Thymus (tissue), 11 donors: ENCODE measurements around the gene RENBP. TPM values are rescaled to one million over a fixed set of nuclear protein-coding genes. Genes with fewer than 3 reads are reported as not detected.

ENCODE experiments used
- DNase-seq, 9 donors: peaks; one replicate each; pipeline ENCODE4 v3.0.0-alpha.2; 2013; ENCODE audit warnings: low spot score in 9 of 9, low read depth in 6 of 9, missing footprints in 1 of 9
- H3K27ac ChIP-seq, 2 donors: one replicate each; pipeline ENCODE4 v1.5.1; 2013; ENCODE audit warnings: control low read depth in 1 of 2, low read depth in 1 of 2, low read length in 1 of 2, mild to moderate bottlenecking in 1 of 2, moderate library complexity in 1 of 2
- H3K27me3 ChIP-seq, 2 donors: one replicate each; pipeline ENCODE4 v1.5.1; 2013; ENCODE audit warnings: low read length in 1 of 2; ENCODE audit not compliant: control insufficient read depth in 2 of 2, insufficient read depth in 1 of 2
- H3K36me3 ChIP-seq, 2 donors: one replicate each; pipeline ENCODE4 v1.5.1; 2013; ENCODE audit warnings: low read length in 1 of 2, mild to moderate bottlenecking in 1 of 2, moderate library complexity in 1 of 2; ENCODE audit not compliant: control insufficient read depth in 2 of 2, insufficient read depth in 2 of 2
- H3K4me1 ChIP-seq, 2 donors: one replicate each; pipeline ENCODE4 v1.5.1; 2013; ENCODE audit warnings: low read length in 2 of 2; ENCODE audit not compliant: control insufficient read depth in 2 of 2, insufficient read depth in 2 of 2
- H3K4me3 ChIP-seq, 2 donors: one replicate each; pipeline ENCODE4 v1.5.1; 2013; ENCODE audit warnings: low read length in 2 of 2, control low read depth in 1 of 2, mild to moderate bottlenecking in 1 of 2
- H3K9me3 ChIP-seq, 2 donors: one replicate each; pipeline ENCODE4 v1.5.1; 2013; ENCODE audit warnings: low read length in 1 of 2, mild to moderate bottlenecking in 1 of 2; ENCODE audit not compliant: control insufficient read depth in 2 of 2, insufficient read depth in 1 of 2
- WGBS: extraction: QIAGEN DNeasy Blood & Tissue Kit; methylation state at CpG from one replicate; pipeline ENCODE4 v1.1.7; 2013; 5-methylcytosine and 5-hydroxymethylcytosine counted together
- polyA plus RNA-seq: library from polyadenylated mRNA; stranded (reverse); fragments of 200-250 nt; gene quantifications from one replicate; pipeline ENCODE4 v1.2.3, GENCODE V29; 2013
- total RNA-seq: library from RNA; stranded (reverse); fragments of 120-200 nt; gene quantifications from one replicate; pipeline ENCODE4 v1.2.4, GENCODE V29; 2013
- donor health status: healthy.

Gene RENBP
- total and polyA plus RNA-seq, 2 donors: 9.3 to 18.3 TPM

DNA sequence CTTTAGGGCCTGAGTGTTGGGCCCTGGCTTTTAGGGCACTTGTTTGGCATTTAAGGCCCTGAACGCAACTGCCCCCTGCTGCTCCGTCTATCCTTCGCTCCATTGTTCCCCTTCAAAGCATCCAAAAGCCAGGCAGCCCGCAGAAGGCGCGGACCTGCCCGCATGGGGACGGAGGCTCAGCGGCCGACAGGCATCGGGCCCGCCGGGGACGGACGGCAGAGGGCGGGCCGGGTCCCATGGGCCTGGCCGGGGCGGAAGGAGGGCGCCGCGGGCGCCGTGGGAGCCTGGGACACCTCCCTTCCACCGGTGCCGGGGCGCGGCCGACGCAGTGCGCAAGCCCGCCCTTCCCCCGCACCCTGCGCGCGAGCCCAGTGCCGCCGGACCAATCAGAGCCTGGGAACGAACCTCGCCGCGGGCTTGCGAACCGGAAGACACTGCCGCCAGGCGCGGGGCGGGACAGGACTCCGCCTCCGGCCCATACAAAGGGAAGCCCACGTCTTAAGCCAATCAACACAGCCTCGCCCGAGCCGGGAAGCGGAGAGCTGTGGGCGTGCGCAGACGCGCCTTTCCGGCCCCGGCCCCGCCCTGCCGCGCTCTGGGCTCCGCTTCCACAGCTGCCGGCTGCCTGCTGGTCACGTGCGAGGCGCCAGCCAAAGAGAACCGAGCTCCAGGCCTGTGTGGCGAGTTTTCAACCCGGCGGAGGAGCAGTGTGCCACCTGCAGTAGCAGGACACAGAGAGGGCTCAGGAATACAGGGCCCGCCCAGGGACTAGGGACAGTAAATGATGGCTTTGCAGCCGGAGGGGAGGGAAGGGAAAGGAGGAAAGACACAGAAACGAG, 16.3 kb downstream of the RENBP start:
- Histone ChIP-seq H3K4me3 (peak overlapping the region; percentile 61 to 87), H3K36me3 (peaks cover 15 to 37% of the 10 kb centered on the region in 2 donors), H3K4me1 (peaks cover 0 to 59% of the 10 kb centered on the region in 2 donors), H3K27me3 (peaks cover 0 to 22% of the 10 kb centered on the region in 2 donors), H3K9me3 (peaks cover 0 to 7% of the 10 kb centered on the region in 2 donors), H3K27ac (peak overlapping the region; percentile 93 to 100)
- WGBS: under 1% methylated on average over 76 of the region's 76 CpGs
- DNase-seq: peak; percentile 72 to 97 (median 89)

DNA sequence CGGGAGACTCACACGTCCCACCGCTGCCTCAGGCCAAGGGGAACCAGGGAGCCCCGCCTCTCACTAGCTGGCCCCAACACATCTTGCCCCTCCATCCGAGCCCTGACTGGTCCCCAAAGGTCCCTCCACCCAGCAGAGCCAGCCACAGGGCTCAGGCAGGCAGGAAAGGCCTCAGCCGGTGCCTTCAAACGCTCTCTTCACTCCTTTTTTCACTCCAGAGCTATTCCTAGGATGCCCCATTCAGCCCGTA, 16.8 kb downstream of the RENBP start:
- Histone ChIP-seq H3K9me3 (peaks cover 0 to 7% of the 10 kb centered on the region in 2 donors), H3K27ac (peak overlapping the region; percentile 93 to 100), H3K36me3 (peaks cover 15 to 31% of the 10 kb centered on the region in 2 donors), H3K27me3 (peaks cover 0 to 22% of the 10 kb centered on the region in 2 donors), H3K4me1 (peaks cover under 1 to 64% of the 10 kb centered on the region in 2 donors), H3K4me3 (peak overlapping the region; percentile 61 to 87)
- WGBS: 0% methylated on average over 8 of the region's 8 CpGs
- no peak for DNase-seq

DNA sequence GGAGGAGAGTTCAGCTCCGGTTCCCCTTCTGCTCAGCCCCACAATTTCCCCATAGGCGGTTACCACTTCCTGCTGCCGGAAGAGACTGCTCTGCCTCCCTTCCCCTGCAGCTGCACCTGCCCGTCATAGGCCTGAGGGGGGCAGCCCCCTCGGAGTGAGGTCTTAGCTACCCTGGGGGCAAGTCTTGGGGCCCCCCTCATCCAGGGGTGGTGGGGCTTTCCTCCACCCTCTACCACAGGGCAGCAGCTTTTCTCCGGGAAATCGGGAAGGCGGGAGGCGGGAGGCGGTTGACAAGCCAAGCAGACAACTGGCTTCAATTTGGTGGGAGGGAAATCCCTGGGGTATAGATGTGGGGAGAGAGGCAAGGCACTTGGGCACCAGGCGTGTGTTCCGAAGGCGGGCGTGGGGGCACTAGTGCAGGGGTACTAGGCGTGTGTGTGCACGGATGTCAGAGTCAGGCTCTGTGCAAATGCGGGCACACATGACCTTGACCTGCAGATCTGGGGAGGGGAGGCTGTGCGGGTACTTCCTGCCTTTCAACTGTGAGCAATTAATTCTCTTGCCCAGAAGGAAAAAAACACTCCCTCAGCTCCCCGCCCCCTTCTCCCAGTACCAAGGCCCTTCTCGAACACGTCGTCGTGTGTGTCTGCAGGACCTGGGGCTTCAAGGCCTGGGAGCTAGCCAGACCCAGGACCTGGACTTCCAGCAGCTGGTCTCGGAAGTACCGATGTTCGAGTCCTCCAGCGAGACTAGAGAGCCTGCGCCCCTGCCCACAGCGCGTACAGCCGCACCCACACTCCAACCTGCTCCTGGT, 17.4 kb downstream of the RENBP start:
- Histone ChIP-seq H3K27ac (peak overlapping the region; percentile 93 to 100), H3K4me1 (peaks cover 3 to 69% of the 10 kb centered on the region in 2 donors), H3K27me3 (peaks cover 0 to 24% of the 10 kb centered on the region in 2 donors), H3K36me3 (peaks cover 15 to 26% of the 10 kb centered on the region in 2 donors), H3K9me3 (peaks cover 0 to 7% of the 10 kb centered on the region in 2 donors), H3K4me3 (peak overlapping the region; percentile 61 to 87)
- DNase-seq: peak; percentile 48 to 93 (median 80)
- under 1% methylated on average over 31 of the region's 31 CpGs for WGBS

DNA sequence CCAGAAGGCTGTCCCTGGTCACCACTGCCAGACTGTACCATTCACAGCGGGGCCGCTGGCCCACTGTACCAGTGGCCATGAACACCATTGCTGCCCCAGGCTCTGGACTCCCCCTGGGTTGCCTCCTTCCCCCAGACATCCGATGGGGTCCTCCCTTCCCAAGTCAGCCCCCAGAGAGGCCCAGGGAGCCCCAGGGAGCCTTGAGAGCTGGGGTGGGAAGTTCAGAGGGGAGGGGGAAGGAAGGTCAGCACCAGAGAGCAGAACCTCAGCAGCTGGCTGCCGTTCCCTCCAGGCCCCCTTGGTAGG, 17.9 kb downstream of the RENBP start:
- Histone ChIP-seq H3K4me3 (peak overlapping the region; percentile 61 to 87), H3K4me1 (peaks cover 3 to 75% of the 10 kb centered on the region in 2 donors), H3K27me3 (peaks cover 0 to 25% of the 10 kb centered on the region in 2 donors), H3K9me3 (peaks cover 0 to 7% of the 10 kb centered on the region in 2 donors), H3K36me3 (peaks cover 12 to 21% of the 10 kb centered on the region in 2 donors), H3K27ac (peak overlapping the region; percentile 93 to 100)
- 1% methylated on average over 4 of the region's 4 CpGs for WGBS
- DNase-seq: no peak

DNA sequence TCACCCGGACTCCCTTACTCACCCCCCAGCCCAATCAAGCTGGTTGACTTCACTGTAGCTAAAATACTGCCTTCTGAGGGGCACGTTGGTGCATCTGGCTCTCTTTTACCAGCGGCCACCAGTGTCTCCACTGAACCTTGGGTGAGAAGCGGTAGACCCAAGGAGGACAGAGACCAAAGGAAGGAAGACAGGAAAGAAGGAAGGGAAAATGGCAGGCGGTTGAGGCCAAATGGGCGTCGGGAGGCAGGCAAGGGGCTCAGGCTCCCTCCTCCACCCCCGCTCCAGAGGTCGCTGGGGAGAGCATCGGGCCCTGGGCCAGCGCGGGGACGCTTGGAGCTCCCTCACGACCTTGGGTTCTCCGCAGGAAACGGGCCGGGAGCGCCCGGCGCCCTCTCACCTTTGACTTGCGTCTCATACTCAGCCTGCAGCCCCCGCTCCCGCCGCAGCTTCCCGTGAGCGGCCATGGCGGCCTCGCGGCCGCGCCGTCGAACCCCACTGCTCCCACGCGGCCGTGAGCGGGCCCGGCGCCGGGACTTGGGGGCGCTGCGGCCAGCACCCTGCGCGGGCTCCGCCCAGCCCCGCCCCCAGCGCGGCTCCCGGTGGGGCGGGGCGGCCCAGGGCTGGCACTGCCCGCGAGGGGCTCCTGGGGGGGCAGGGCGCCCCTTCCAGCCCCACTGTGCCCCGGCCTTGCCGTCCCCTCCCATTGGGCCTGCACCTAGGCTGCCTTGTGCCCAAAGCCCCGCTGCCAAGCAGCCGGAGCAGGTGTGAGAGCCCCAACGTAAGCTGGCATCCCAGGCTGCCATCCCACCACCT, 18.5 kb downstream of the RENBP start, which contains the start of gene ARHGAP4:
ARHGAP4 (minus strand) TSS at position 526 of the 813 bp plus-strand sequence; CDS start at position 464, 62 bp downstream.
- under 1% methylated on average over 50 of the region's 59 CpGs for WGBS

DNA sequence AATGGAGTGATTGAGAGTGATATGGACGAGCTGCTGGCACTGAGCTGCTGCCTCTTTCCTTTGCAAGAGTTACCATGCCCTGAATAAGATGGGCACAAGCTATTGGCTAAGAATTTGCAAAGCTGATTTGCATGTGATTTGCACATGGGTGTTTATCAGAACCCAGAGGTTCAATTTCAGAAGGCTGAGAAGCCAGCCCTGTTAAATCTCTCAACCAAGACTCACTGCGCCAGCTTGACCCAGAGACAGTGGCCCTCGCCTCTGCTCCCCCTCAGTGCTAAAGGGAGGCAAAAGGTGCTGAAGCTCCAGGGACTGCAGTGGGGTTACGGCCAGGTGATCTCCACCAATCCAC, 19.1 kb downstream of the RENBP start:
- WGBS: 6% methylated on average over 4 of the region's 4 CpGs

More for the DNA sequence above, 18.5 kb downstream of the RENBP start, which contains the start of gene ARHGAP4:
- H3K4me3 ChIP-seq: peak within 1 kb of the TSS; percentile 61 to 87
- H3K9me3 ChIP-seq: peaks cover 0 to 7% of the 10 kb centered on the region in 2 donors
- H3K36me3 ChIP-seq: peaks cover 11 to 21% of the 10 kb centered on the region in 2 donors
- peak in 3 of 9 donors; percentile 37 to 66 (median 47) for DNase-seq
- peaks cover 0 to 26% of the 10 kb centered on the region in 2 donors for H3K27me3 ChIP-seq
- peak within 1 kb of the TSS; percentile 93 to 100 for H3K27ac ChIP-seq
- peaks cover 3 to 80% of the 10 kb centered on the region in 2 donors for H3K4me1 ChIP-seq

GRCh38 chrX:153924149-153924861, 20.1 kb downstream of the RENBP start:
- peaks cover 19 to 22% of the 10 kb centered on the region in 2 donors for H3K36me3 ChIP-seq
- peak overlapping the region; percentile 61 to 81 for H3K4me3 ChIP-seq
- peaks cover 0 to 32% of the 10 kb centered on the region in 2 donors for H3K27me3 ChIP-seq
- peak overlapping the region; percentile 89 to 91 for H3K27ac ChIP-seq
- whole genome bisulfite sequencing: 2% methylated on average over 14 of the region's 14 CpGs
- peaks cover 3 to 69% of the 10 kb centered on the region in 2 donors for H3K4me1 ChIP-seq
- peak in 2 of 9 donors; percentile 33 to 62 for DNase-seq
- peaks cover 0 to 7% of the 10 kb centered on the region in 2 donors for H3K9me3 ChIP-seq

More for the DNA sequence above, 19.1 kb downstream of the RENBP start:
- Histone ChIP-seq H3K36me3 (peaks cover 11 to 22% of the 10 kb centered on the region in 2 donors), H3K27ac (peak overlapping the region; percentile 91 to 93), H3K27me3 (peaks cover 0 to 28% of the 10 kb centered on the region in 2 donors), H3K4me1 (peaks cover 3 to 78% of the 10 kb centered on the region in 2 donors), H3K9me3 (peaks cover 0 to 7% of the 10 kb centered on the region in 2 donors), H3K4me3 (peak overlapping the region; percentile 61 to 81)
- peak in 1 of 9 donors; percentile 55 for DNase-seq
